Measurements from ENCODE around the gene USP14.

The USP14 gene

DNA sequence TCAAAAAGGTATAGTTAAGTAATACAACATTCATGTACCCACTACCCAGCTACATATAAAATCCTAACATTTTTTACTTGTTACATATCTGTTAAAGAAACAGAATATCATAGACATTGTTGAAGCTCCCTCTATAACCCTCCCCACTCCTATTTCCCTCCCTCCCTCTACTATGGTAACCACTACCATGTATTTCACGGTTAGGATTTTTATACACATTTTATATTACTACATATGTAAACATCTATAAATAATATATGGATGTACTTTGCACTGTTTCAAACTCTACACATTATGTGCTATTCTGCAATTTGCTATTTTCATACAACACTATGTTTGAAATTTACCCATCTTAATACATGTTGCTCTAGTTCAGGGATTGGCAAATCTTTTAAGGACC lies 73.2 kb downstream of the USP14 start:
- no peak for DNase-seq

DNA sequence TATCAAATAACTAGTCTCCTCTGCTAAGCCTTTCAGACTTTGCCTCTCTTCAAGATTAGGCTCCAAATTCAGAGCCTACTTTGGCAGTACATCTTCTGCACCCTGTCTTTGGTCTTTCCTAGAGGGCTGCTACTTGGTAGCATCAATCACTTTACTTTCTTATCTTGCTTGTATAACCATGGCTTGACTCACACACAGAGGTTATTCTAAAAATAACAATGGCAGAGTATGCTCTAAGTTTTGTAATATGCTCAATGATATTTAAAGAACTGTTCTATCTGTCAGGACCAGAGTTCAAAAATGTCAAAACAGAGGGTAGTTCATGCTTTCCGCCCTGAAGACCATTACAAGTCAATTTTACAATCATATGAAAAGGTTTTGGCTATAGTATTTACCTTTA lies 81.8 kb downstream of the USP14 start:
- no peak for DNase-seq

DNA sequence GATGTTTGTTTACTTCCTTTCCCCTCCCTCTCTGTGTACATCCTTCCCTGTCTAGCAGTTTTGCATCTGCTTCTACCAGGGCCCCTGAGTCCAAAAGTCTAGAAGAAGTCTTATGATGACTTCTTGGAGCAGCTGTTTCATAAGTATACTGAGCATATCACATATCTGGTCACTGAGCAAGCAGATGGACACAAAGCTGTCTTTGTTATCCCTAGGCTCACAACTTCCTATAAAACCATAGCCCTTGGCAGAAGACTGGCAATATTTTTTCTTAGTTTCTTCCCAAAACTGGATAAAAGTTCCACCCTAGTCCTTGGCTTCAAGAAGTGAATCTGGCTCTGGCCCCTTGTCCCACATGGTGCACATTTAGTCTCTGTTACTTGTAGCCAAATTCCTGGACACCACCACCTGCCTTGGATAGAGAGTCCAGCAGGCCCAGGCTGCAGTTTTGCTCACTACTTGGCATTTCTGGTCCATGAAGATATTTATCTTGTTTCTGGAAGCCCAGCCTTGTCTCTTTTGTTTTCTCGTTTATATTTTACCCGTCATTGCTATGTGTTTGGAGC lies 87.0 kb downstream of the USP14 start:
- no peak for DNase-seq

DNA sequence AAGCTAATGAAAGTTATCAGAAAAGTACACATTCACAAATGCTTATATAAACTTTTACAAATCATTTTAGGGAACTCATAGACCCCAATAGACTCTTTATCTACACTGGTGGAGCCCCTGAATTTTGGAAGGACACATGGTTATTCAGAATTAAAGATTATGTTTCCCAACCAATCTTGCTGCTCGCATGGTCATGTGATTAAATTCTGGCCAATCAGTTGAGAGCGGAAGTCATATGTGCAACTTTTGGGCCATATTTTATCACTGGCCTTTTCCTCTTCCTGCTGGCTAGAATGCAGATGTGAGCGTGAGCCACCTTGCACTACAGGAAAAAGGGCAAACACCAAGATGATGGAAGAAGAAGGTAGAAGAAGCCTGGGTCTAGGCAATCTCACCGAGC lies 89.7 kb downstream of the USP14 start:
- DNase-seq: no peak

DNA sequence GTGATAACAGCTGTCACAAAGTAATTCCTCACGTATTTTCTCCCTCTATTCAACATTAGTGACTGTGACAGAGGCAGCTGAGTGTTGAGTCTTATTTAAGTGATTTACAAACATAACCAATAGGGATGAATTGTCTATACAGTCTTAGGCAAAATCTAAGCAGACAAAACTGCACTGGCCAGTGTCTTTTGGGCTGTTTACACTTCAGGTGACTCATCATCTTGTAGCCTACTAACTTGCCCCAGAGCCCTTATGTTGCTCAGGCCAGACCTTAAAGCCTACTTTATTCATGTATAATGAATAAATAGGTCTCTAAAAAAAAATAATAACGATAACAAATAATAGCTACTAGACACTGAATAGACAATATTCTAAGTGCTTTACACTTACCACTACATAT lies 92.3 kb downstream of the USP14 start:
- DNase-seq: no peak

DNA sequence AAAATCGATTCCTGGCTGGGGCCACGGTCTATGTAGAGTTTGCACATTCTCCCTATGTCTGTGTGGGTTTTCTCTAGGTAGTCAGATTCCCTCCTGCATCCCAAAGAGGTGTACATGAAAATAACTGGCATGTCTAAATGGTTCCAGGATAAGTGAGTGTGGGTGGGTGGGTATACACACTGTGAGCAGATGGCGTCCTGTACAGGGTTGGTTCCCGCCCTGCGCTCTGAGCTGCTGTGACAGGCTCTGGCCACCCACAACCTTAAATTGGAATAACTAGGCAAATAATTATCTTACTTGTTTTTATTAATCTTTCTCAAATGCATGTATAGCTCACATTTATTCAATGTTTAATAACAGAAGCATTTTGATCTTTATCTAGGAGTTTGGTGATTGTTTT lies 93.2 kb downstream of the USP14 start:
- no peak for DNase-seq

DNA sequence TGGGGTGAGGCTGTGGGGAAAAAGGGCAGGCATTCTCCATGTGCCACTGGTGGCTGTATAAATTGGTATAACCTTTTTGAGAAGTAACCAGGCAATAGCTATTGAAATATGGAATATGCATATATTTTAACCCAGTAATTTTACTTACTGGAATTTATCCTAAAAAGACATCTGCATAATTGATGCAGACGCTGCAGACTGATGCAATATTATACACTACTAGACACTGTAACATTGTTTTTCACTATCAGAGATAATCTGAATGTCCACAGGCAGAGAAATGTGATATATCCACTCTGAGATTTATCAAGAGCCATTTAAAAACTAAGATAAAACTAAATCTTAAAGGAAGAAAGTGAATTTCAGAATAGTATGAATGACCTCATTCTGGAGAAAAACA lies 94.8 kb downstream of the USP14 start:
- DNase-seq: no peak

DNA sequence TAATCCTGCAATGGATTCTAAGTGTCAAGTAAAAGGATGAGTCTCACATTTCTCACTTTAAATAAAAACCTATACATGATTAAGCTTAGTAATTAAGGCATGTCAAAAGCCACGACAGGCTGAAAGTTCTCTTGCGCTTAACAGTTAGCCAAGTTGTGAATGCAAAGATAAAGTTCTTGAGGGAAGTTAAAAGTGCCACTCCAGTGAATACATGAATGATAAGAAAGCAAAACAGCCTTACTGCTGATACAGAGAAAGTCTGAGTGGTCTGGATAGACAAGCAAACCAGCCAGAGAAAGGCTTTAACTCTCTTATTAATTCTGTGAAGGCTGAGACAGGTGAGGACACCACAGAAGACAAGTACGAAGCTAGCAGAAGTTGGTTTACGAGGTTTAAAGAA lies 96.8 kb downstream of the USP14 start:
- DNase-seq: no peak

DNA sequence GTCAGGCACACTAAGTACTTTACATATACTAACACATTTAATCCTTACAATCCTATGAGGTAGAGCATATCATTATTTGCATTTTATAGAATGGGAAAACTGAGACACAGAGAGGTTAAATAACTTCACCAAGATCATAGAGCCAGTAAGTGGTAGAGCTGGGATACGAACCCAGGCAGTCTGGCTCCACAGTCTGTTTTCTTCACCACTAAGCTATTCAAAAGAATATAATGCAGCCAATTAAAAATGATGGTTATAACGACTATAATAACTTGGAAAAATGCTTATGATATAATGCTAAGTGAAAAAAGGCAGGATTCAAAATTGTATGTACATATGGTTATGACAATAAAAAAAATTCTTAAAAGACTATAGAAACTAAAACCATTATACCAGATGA lies 102.2 kb downstream of the USP14 start:
- no peak for DNase-seq

DNA sequence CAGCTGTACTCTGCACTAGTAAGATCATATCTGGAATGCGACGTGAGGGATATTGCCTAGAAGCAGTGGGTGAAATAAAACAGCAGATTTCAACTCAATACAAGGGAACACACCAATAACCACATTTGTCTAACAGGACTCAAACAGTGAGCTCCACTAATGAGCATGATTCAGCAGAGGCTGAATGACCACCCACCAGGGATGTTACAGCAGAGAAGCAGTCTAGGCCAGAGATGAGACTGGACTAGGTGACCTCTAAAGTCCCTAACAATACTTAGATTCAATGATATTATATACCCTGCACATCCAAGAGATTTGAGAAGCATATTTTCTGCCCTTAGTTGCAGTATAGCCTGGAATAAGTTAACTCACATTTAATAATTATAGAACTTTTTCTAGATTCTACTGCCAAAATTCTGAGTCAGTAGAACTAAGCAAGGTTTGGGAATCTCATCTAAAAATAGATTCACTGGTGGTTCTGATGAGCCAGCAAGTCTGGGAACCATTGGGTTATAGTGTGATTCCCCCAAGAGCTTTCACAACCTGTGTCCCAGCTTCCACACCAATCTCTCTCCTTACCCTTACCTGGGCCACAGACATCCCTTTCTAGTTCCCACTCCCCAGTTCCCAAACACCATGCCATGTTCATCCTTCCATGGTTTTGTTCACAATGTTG lies 103.2 kb downstream of the USP14 start:
- no peak for DNase-seq
